Lung (tissue), 12 donors: Measurements from ENCODE around the gene ZRANB1. TPM values are rescaled to one million over a fixed set of nuclear protein-coding genes. Genes with fewer than 3 reads are reported as not detected.

Experiments
- ATAC-seq: fragments of 200-7000 bp; cut with Tn5 transposase; one replicate; pipeline ENCODE4 v1.9.1; 2020; ENCODE audit warnings: moderate number of reproducible peaks; ENCODE audit not compliant: insufficient read depth, low FRiP score
- DNase-seq, 3 donors: peaks; one replicate each; pipeline ENCODE4 v3.0.0-alpha.2; 2013 to 2017
- H3K27ac ChIP-seq, 2 donors: one replicate each; pipeline ENCODE4 v1.5.1; 2013; ENCODE audit warnings: mild to moderate bottlenecking in 2 of 2, moderate library complexity in 2 of 2, control low read depth in 1 of 2, inconsistent platforms in 1 of 2, low read depth in 1 of 2, low read length in 1 of 2
- H3K27me3 ChIP-seq, 3 donors: one replicate each; pipeline ENCODE4 v1.5.1; 2013; ENCODE audit warnings: low read length in 2 of 3; ENCODE audit not compliant: control insufficient read depth in 3 of 3, insufficient read depth in 3 of 3
- H3K36me3 ChIP-seq, 4 donors: one replicate each; pipeline ENCODE4 v1.5.1; 2013; ENCODE audit warnings: low read length in 4 of 4, mild to moderate bottlenecking in 1 of 4, moderate library complexity in 1 of 4; ENCODE audit not compliant: control insufficient read depth in 4 of 4, insufficient read depth in 4 of 4
- H3K4me1 ChIP-seq, 5 donors: one replicate each; pipeline ENCODE4 v1.5.1; 2013; ENCODE audit warnings: low read length in 5 of 5, mild to moderate bottlenecking in 2 of 5, moderate library complexity in 1 of 5; ENCODE audit not compliant: control insufficient read depth in 5 of 5, insufficient read depth in 5 of 5
- H3K4me3 ChIP-seq: one replicate; pipeline ENCODE4 v1.5.1; 2013; ENCODE audit warnings: mild to moderate bottlenecking, control low read depth, moderate library complexity
- H3K9ac ChIP-seq, 2 donors: one replicate each; pipeline ENCODE4 v1.5.1; 2013; ENCODE audit warnings: low read length in 2 of 2, control low read depth in 1 of 2; ENCODE audit not compliant: insufficient read depth in 1 of 2
- H3K9me3 ChIP-seq, 4 donors: one replicate each; pipeline ENCODE4 v1.5.1; 2013; ENCODE audit warnings: low read length in 3 of 4, mild to moderate bottlenecking in 1 of 4, moderate library complexity in 1 of 4; ENCODE audit not compliant: control insufficient read depth in 4 of 4, insufficient read depth in 3 of 4
- WGBS, 2 donors: extraction: QIAGEN DNeasy Blood & Tissue Kit; methylation state at CpG; one replicate each; pipeline ENCODE4 v1.1.7; 2013; 5-methylcytosine and 5-hydroxymethylcytosine counted together
- polyA plus RNA-seq, 2 donors: library from polyadenylated mRNA; stranded (reverse); fragments of 200-250 nt; gene quantifications; one replicate each; pipeline ENCODE4 v1.2.1, GENCODE V29; 2013
- total RNA-seq, 2 donors: library from RNA; depleted of rRNA in 1 of 2; stranded (reverse); fragments of >200 nt in 1 of 2; gene quantifications; one replicate each; pipeline ENCODE4 v1.2.1, GENCODE V29; 2014 to 2021
- TF ChIP-seq, protein P1 (sequence below): IDR thresholded peaks from 2 replicates; pipeline ENCODE4 v1.5.1; 2012; ENCODE audit warnings: mild to moderate bottlenecking; ENCODE audit errors: control extremely low read depth, extremely low read depth
- donor health status: control.
- donor health status: control.
- donor health status: Bipolar disorder and iron deficiency.
- donor health status: healthy.
- donor health status: DM: yes; HTN: yes; CAD: no.

The ZRANB1 gene
- total and polyA plus RNA-seq, 4 donors: 6.3 to 45.5 (median 10.8) TPM

DNA sequence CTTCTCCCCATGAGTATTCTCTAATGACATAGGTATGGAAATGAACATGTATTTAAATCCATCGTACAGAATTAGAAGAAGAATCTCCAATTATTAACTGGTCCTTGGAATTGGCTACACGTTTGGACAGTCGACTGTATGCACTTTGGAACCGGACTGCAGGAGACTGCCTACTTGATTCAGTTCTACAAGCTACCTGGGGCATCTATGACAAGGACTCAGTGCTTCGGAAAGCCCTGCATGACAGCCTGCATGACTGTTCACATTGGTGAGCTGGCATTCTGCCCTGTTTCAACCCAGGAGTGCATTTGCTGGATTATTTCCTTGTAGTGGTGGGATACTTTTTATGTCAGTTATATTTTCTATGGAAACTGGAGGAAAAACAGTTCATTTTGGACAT lies 32.2 kb downstream of the ZRANB1 start:
- H3K4me3 ChIP-seq: no peak overlapping the region
- peaks cover 7 to 21% (median 14%) of the 10 kb centered on the region in 5 donors for H3K4me1 ChIP-seq
- no peak overlapping the region for H3K27ac ChIP-seq
- no peaks in the 10 kb centered on the region for H3K27me3 ChIP-seq
- DNase-seq: no peak
- no peaks in the 10 kb centered on the region for H3K9me3 ChIP-seq
- no peak for ATAC-seq
- no peak overlapping the region for H3K9ac ChIP-seq
- WGBS, 2 donors: 94 to 97% methylated on average over 5 of the region's 5 CpGs
- TF ChIP-seq, protein P1, sequence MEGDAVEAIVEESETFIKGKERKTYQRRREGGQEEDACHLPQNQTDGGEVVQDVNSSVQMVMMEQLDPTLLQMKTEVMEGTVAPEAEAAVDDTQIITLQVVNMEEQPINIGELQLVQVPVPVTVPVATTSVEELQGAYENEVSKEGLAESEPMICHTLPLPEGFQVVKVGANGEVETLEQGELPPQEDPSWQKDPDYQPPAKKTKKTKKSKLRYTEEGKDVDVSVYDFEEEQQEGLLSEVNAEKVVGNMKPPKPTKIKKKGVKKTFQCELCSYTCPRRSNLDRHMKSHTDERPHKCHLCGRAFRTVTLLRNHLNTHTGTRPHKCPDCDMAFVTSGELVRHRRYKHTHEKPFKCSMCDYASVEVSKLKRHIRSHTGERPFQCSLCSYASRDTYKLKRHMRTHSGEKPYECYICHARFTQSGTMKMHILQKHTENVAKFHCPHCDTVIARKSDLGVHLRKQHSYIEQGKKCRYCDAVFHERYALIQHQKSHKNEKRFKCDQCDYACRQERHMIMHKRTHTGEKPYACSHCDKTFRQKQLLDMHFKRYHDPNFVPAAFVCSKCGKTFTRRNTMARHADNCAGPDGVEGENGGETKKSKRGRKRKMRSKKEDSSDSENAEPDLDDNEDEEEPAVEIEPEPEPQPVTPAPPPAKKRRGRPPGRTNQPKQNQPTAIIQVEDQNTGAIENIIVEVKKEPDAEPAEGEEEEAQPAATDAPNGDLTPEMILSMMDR: no peak
- peaks cover 10 to 21% (median 14%) of the 10 kb centered on the region in 4 donors for H3K36me3 ChIP-seq

DNA sequence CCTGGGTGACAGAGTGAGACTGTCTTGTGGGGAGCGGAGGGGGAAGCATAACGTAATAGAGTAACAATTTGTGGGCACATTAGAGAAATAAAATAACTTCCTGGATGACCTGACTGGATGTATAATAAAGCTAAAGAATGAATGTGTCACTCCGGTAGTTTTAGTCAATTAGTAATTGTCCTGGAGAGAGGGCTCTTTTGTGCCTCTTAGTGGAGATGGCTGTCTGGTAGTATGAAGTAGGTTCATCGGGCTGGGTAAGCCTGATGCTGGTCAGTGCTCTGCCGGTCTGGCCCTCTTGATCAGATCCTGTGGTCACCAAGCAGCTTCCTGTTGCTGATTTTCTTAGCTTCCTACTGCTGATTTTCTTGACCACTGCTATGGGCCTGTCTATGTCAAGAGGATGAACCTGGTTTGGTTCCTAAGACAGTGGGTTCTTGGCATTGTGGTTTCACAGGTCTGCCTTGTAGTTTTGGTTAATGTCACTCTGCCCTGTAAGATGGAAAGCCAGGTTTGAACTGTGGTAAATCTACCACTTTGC lies 34.1 kb downstream of the ZRANB1 start:
- 49 to 62% methylated on average over 5 of the region's 5 CpGs for WGBS, 2 donors
- Histone ChIP-seq H3K9ac (no peak overlapping the region), H3K27me3 (no peaks in the 10 kb centered on the region), H3K9me3 (no peaks in the 10 kb centered on the region), H3K4me3 (no peak overlapping the region), H3K4me1 (peaks cover 3 to 12% (median 4%) of the 10 kb centered on the region in 5 donors), H3K27ac (peak overlapping the region in 1 of 2 donors; percentile 47), H3K36me3 (peaks cover 9 to 19% (median 15%) of the 10 kb centered on the region in 4 donors)
- no peak for DNase-seq
- ATAC-seq: no peak
- TF ChIP-seq, protein P1: no peak

DNA sequence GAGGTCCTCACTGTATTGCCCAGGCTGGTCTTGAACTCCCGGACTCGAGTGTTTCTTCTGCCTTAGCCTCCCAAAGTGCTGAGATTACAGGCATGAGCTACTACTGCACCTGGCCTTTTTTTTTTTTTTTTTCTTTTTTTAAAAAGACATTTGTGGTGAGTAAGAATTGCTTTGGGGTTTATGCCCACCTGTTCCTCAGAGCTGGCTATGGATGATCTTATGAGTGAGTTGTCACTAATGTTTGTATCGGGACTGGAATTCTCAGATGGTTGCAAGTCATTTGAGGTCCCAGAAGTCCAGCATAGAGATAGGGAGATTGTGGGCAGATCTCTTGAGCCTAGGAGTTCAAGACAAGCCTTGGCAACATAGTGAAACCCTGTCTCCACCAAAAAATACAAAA lies 35.2 kb downstream of the ZRANB1 start:
- DNase-seq (no peak), ATAC-seq (no peak)
- no peak overlapping the region for H3K9ac ChIP-seq
- H3K36me3 ChIP-seq: peaks cover 15 to 28% (median 20%) of the 10 kb centered on the region in 4 donors
- no peak overlapping the region for H3K27ac ChIP-seq
- WGBS, 2 donors: 96 to 98% methylated on average over 3 of the region's 3 CpGs
- H3K27me3 ChIP-seq: no peaks in the 10 kb centered on the region
- H3K9me3 ChIP-seq: no peaks in the 10 kb centered on the region
- H3K4me1 ChIP-seq: peaks cover 0 to 4% (median 0%) of the 10 kb centered on the region in 5 donors
- H3K4me3 ChIP-seq: no peak overlapping the region
- TF ChIP-seq, protein P1: no peak
